NB4 (cell line): ENCODE results near the gene GLS.

ENCODE experiments used
- DNase-seq: peaks from one replicate; pipeline ENCODE4 v3.0.0; 2010; ENCODE audit warnings: low read depth
- H3K4me3 ChIP-seq: one replicate; pipeline ENCODE4 v1.5.1; 2011; ENCODE audit warnings: mild to moderate bottlenecking, low read depth, low read length, moderate library complexity
- MAX ChIP-seq: IDR thresholded peaks from 2 replicates; pipeline ENCODE4 v1.6.1; 2011; ENCODE audit warnings: low read depth, low read length
- MYC ChIP-seq: IDR thresholded peaks from 2 replicates; pipeline ENCODE4 v1.6.1; 2011; ENCODE audit warnings: low read depth, low read length
- POLR2A ChIP-seq: IDR thresholded peaks from 2 replicates; pipeline ENCODE4 v1.6.1; 2011; ENCODE audit warnings: mild to moderate bottlenecking; ENCODE audit not compliant: insufficient read length; ENCODE audit errors: extremely low read depth
- TF ChIP-seq, protein P1 (sequence below): IDR thresholded peaks from one replicate; pipeline ENCODE4 v1.5.1; 2012; ENCODE audit warnings: low read depth, low read length

GLS gene

GRCh38 chr2:190973726-190974628 lies 93.4 kb downstream of the GLS start:
- no peak overlapping the region for H3K4me3 ChIP-seq
- TF ChIP-seq POLR2A (no peak), MYC (no peak), MAX (no peak)
- TF ChIP-seq, protein P1, sequence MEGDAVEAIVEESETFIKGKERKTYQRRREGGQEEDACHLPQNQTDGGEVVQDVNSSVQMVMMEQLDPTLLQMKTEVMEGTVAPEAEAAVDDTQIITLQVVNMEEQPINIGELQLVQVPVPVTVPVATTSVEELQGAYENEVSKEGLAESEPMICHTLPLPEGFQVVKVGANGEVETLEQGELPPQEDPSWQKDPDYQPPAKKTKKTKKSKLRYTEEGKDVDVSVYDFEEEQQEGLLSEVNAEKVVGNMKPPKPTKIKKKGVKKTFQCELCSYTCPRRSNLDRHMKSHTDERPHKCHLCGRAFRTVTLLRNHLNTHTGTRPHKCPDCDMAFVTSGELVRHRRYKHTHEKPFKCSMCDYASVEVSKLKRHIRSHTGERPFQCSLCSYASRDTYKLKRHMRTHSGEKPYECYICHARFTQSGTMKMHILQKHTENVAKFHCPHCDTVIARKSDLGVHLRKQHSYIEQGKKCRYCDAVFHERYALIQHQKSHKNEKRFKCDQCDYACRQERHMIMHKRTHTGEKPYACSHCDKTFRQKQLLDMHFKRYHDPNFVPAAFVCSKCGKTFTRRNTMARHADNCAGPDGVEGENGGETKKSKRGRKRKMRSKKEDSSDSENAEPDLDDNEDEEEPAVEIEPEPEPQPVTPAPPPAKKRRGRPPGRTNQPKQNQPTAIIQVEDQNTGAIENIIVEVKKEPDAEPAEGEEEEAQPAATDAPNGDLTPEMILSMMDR, result no peak
- DNase-seq, result no peak

DNA sequence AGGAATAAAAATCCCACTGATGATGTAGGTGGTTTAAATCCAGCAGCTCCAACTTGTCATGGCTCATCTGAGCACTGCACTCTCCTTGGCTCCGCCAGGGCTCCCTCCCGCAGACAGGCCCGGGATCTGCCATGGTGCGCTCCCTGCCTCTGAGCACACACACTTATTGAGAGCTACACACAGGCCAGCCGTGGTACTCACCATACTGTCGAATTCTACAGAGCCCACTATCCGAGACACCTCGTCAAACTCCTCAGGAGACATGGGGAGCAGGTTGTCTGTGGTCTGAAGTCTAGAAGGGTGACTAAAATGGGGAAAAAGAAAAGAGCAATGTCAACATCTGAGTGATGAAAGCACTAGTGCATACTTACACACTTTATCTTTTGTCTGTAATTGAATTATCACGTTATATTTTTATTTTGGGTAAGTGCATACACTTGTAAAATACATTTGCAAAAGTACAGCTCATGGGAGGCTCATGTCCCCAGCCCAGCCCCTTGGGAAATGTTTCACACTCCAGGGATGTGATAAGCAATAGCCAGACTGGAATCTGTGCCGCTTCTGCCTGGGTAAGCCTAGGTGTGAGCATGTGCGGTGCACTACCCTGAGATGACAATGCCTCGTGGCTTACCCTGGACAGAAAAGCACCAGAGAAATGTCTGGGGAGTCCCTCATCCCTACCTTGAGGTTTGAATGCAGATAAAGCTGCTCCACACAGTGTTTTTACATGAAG lies 94.2 kb downstream of the GLS start:
- DNase-seq, result no peak
- no peak overlapping the region for H3K4me3 ChIP-seq
- TF ChIP-seq MYC, result no peak
- no peak for TF ChIP-seq MAX
- TF ChIP-seq, protein P1, result no peak
- no peak for TF ChIP-seq POLR2A

DNA sequence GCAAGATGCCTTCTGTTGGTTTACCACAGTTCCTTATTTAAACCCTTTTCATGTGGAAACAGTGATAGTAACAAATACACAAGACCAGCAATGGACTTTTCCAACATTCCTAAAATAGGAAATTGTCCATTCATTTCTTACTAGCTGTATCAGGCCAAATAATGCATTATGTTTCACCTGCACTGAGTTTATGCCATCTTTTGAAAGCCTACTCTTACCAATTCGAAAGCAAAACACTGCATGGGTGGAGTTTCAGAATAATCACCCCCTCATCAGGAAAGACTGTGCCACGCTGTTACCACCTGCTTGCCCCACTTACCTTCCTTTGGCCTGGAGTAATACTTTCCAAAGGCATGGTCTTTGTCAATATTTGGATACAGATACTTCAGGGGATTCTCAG lies 95.9 kb downstream of the GLS start:
- DNase-seq, result no peak
- TF ChIP-seq, protein P1, result no peak
- H3K4me3 ChIP-seq, result no peak overlapping the region

DNA sequence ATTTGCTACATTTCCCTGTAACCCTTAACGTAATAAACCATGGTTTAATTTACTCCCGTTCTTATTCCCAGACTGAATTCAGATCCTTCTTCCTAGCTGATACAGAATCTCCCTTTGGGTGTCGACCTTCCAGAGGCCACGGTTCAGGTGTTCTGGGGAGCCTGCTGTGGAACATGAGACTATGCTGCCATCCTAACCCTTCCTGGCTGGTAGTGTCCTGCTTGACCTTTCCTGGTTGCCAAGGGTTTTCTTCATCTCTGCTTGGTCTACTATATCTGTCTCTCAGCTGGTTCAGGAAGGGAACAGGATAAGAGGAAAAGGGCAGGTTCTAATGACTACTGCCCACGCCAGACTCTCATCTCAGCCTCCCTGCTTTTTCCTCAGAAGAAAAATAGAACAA lies 96.9 kb downstream of the GLS start:
- no peak for DNase-seq

GRCh38 chr2:190978389-190979053 lies 97.9 kb downstream of the GLS start:
- TF ChIP-seq, protein P1, result no peak
- TF ChIP-seq POLR2A (no peak), MAX (no peak), MYC (no peak)
- no peak for DNase-seq
- no peak overlapping the region for H3K4me3 ChIP-seq

More for the DNA sequence above, 96.9 kb downstream of the GLS start:
- TF ChIP-seq, protein P1, result no peak
- TF ChIP-seq MYC, result no peak
- no peak overlapping the region for H3K4me3 ChIP-seq
